ENCODE data around the gene NMRAL1.

DNA sequence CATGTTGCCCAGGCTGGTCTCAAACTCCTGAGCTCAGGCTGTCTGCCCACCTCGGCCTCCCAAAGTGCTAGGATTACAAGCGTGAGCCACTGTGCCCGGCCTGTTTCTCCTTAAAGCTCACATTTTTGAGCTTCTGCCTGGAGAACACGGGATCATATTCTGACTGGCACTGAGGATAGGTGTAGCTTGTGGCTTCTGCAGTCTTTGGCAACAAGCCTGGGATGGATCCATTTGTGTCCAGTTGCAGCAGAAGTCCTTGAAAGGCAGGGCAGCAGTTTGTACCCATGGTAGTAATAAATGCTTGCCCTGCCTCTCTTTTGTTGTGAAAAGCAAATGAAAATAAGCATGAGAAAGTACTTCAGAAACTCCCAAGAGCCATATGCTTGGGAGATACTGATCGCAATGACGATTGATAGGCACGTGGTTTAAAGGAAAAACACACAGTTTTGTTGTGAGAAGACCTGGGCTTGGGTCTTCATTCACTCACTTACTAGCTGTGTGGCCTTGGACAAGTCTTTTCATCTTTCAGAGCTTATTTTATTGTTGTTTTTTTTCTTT, 54.9 kb downstream of the NMRAL1 start:
- TF ChIP-seq, protein P1, sequence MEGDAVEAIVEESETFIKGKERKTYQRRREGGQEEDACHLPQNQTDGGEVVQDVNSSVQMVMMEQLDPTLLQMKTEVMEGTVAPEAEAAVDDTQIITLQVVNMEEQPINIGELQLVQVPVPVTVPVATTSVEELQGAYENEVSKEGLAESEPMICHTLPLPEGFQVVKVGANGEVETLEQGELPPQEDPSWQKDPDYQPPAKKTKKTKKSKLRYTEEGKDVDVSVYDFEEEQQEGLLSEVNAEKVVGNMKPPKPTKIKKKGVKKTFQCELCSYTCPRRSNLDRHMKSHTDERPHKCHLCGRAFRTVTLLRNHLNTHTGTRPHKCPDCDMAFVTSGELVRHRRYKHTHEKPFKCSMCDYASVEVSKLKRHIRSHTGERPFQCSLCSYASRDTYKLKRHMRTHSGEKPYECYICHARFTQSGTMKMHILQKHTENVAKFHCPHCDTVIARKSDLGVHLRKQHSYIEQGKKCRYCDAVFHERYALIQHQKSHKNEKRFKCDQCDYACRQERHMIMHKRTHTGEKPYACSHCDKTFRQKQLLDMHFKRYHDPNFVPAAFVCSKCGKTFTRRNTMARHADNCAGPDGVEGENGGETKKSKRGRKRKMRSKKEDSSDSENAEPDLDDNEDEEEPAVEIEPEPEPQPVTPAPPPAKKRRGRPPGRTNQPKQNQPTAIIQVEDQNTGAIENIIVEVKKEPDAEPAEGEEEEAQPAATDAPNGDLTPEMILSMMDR (IDR thresholded peaks at IDR 0.05) = no peak
- no peak for TF ChIP-seq POLR2A (IDR thresholded peaks at IDR 0.05)

Measured in Peyer's patch (tissue), 4 donors.